Smooth muscle cell (in vitro differentiated cells): Measurements from ENCODE around the gene BMPR1A. TPM values are rescaled to one million over a fixed set of nuclear protein-coding genes. Genes with fewer than 3 reads are reported as not detected.
"Not testable (repeated sequence)": the region's sequence is repeated elsewhere in the genome, so short reads cannot be mapped to it uniquely, and the experiment has no call there.

ENCODE experiments used
- DNase-seq: peaks from one replicate; lab custom pipeline; 2025; ENCODE audit not compliant: unreplicated experiment; lab: John Stamatoyannopoulos, UW
- H2AFZ ChIP-seq: fragments of 200-600 bp; sonication (generic); 2 replicates; pipeline ENCODE4 v1.6.0; 2016; ENCODE audit warnings: antibody characterized with exemption, low read depth, mild to moderate bottlenecking
- H3F3A ChIP-seq: fragments of 200-600 bp; sonication (generic); 2 replicates; pipeline ENCODE4 v1.6.0; 2017; ENCODE audit warnings: antibody characterized with exemption, low read depth
- H3K27ac ChIP-seq: fragments of 200-600 bp; sonication (generic); 2 replicates; pipeline ENCODE4 v1.5.1; 2016; ENCODE audit warnings: low read depth, mild to moderate bottlenecking
- H3K27me3 ChIP-seq: fragments of 200-600 bp; sonication (generic); 2 replicates; pipeline ENCODE4 v1.6.1; 2016; ENCODE audit warnings: low read depth, mild to moderate bottlenecking
- H3K36me3 ChIP-seq: fragments of 200-600 bp; sonication (generic); 2 replicates; pipeline ENCODE4 v1.5.1; 2016; ENCODE audit warnings: low read depth
- H3K4me1 ChIP-seq: fragments of 200-600 bp; sonication (generic); 2 replicates; pipeline ENCODE4 v1.5.1; 2016; ENCODE audit warnings: low read depth
- H3K4me2 ChIP-seq: fragments of 200-600 bp; sonication (generic); 2 replicates; pipeline ENCODE4 v1.6.0; 2016; ENCODE audit warnings: mild to moderate bottlenecking
- H3K4me3 ChIP-seq: fragments of 200-600 bp; sonication (generic); 2 replicates; pipeline ENCODE4 v1.5.1; 2016; ENCODE audit warnings: mild to moderate bottlenecking
- H3K79me2 ChIP-seq: fragments of 200-600 bp; sonication (generic); 2 replicates; pipeline ENCODE4 v1.6.0; 2016; ENCODE audit warnings: low read depth, mild to moderate bottlenecking
- H3K9ac ChIP-seq: fragments of 200-600 bp; sonication (generic); 2 replicates; pipeline ENCODE4 v1.6.0; 2016; ENCODE audit warnings: low read depth
- H3K9me3 ChIP-seq: fragments of 200-600 bp; sonication (generic); replicated peaks from 2 replicates; pipeline ENCODE4 v1.5.1; 2016; ENCODE audit warnings: low read depth
- H4K20me1 ChIP-seq: fragments of 200-600 bp; sonication (generic); 2 replicates; pipeline ENCODE4 v1.6.0; 2016; ENCODE audit warnings: low read depth
- CTCF ChIP-seq: fragments of 200-600 bp; sonication (generic); IDR thresholded peaks from 2 replicates; pipeline ENCODE4 v1.5.1; 2017; ENCODE audit warnings: borderline replicate concordance, mild to moderate bottlenecking, antibody characterized with exemption; ENCODE audit not compliant: insufficient read depth, poor library complexity, severe bottlenecking
- WGBS: methylation state at CpG from one replicate; pipeline ENCODE4 v1.1.7; 2016; ENCODE audit warnings: low lambda C conversion rate; 5-methylcytosine and 5-hydroxymethylcytosine counted together
- polyA plus RNA-seq: library from polyadenylated mRNA; unstranded; fragments of >200 nt; fragmentation: Nextera tagmentation; extraction: Ambion mirVana; gene quantifications from 2 replicates; pipeline ENCODE4 v1.2.1, GENCODE V29; 2016
- total RNA-seq: library from RNA; depleted of rRNA; stranded (reverse); fragments of >200 nt; gene quantifications from 2 replicates; pipeline ENCODE4 v1.2.3, GENCODE V29; 2014

Gene BMPR1A
- total and polyA plus RNA-seq, 2 experiments from 2014 or later = 15.5 to 80.9 TPM

DNA sequence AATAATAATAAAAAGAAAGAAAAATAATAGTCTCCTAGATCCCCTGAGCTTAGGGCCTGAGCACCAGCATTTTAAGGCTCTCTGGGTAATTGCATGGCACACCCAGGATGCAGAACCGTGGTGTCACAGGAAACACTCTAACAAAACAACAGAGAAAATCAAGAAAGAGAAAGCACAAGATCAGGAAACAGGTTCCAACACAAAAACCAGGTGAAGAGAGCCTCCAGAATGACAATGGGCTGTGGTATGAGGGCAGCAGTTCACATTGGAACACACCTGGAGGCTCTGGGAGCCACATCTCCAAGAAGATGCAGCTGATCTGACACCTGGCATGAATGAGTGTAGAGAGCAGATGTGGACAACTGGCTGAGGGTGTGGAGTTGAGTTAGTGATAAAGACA, 193.9 kb downstream of the BMPR1A start:
- Histone ChIP-seq H3K27me3 (no peaks in the 10 kb centered on the region), H4K20me1 (no peaks in the 10 kb centered on the region), H3K4me3 (no peak overlapping the region), H2AFZ (no peak overlapping the region), H3K36me3 (no peaks in the 10 kb centered on the region), H3K9me3 (no peaks in the 10 kb centered on the region), H3K9ac (no peak overlapping the region), H3K79me2 (no peaks in the 10 kb centered on the region), H3F3A (no peaks in the 10 kb centered on the region), H3K4me2 (no peak overlapping the region), H3K4me1 (peaks cover 17% of the 10 kb centered on the region), H3K27ac (no peak overlapping the region)
- no peak for TF ChIP-seq CTCF
- no peak for DNase-seq
- WGBS = 92% methylated on average over 1 of the region's 1 CpG

- Histone ChIP-seq H3K27me3 (no peaks in the 10 kb centered on the region), H2AFZ (no peak overlapping the region), H3K9ac (no peak overlapping the region), H3K4me1 (peaks cover 25% of the 10 kb centered on the region), H4K20me1 (no peaks in the 10 kb centered on the region), H3K4me3 (no peak overlapping the region), H3K36me3 (no peaks in the 10 kb centered on the region), H3K27ac (no peak overlapping the region), H3K4me2 (no peak overlapping the region), H3K9me3 (no peaks in the 10 kb centered on the region), H3K79me2 (no peaks in the 10 kb centered on the region), H3F3A (no peaks in the 10 kb centered on the region)
- TF ChIP-seq CTCF = no peak
- no peak for DNase-seq
Observed at GRCh38 chr10:86951184-86951761, 194.9 kb downstream of the BMPR1A start.

- Histone ChIP-seq H3K79me2 (no peaks in the 10 kb centered on the region), H4K20me1 (no peaks in the 10 kb centered on the region), H3K9me3 (no peaks in the 10 kb centered on the region), H3K4me1 (peaks cover 25% of the 10 kb centered on the region), H2AFZ (no peak overlapping the region), H3K4me2 (no peak overlapping the region), H3F3A (no peaks in the 10 kb centered on the region), H3K4me3 (no peak overlapping the region), H3K9ac (no peak overlapping the region), H3K36me3 (no peaks in the 10 kb centered on the region), H3K27me3 (no peaks in the 10 kb centered on the region), H3K27ac (no peak overlapping the region)
- WGBS = 98% methylated on average over 7 of the region's 7 CpGs
- TF ChIP-seq CTCF = no peak
- DNase-seq = no peak
Observed at GRCh38 chr10:86952106-86952505, 195.7 kb downstream of the BMPR1A start.

- not testable (repeated sequence) for H3F3A ChIP-seq, H3K79me2 ChIP-seq, H3K36me3 ChIP-seq, H3K27ac ChIP-seq, H3K4me2 ChIP-seq, H4K20me1 ChIP-seq, H3K27me3 ChIP-seq, H2AFZ ChIP-seq, DNase-seq, H3K4me3 ChIP-seq, H3K9ac ChIP-seq, H3K9me3 ChIP-seq
- H3K4me1 ChIP-seq = peaks cover 25% of the 10 kb centered on the region
- 98% methylated on average over 10 of the region's 10 CpGs for WGBS
Observed at GRCh38 chr10:86952697-86953096, 196.3 kb downstream of the BMPR1A start.
